COLO668 (cell line): Measurements from ENCODE around the gene HERC3.

ENCODE experiments used
- DNase-seq: peaks from one replicate; lab custom pipeline; 2025; ENCODE audit not compliant: unreplicated experiment; lab: John Stamatoyannopoulos, UW

HERC3 gene

DNA sequence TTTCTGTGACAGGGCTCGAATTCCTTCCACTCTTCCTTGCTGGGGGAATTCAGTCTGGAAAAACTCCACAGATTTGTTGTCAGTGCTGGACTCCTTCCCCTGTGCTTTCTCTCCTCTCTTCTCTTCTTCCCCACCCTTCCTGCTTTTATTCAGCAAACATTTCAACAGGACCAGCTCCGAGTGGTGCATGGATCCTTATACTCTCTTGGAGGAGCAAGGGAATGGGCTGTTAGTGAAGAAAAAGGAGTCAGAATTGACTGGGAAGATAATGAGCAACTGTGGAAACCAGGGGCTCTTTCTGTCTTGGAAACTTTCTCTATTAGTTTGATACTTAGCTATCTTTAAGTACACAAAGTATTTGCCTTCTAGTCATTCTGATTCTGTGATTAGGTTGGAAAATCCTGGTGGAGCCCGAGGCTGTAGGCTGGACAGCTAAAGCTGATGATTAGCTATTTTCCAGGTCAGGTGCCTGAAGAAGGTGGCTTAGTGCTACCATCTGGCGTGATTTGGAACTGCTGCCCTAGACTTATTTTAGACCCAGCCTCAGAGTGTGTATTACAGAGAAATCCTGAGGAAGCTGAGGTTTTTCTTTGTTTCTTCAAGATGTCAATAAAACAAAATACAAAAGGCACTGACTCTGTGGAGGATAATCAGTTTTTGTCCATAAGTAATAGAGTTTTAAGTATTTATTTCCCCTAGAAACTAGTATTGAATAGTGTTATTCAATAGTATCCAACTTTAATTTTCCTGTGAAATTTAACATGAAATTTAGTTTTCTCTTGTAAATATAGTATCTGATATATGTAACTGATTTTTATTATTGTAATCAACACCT is 67.0 kb downstream of the HERC3 start:
- DNase-seq, result peak; percentile 6

DNA sequence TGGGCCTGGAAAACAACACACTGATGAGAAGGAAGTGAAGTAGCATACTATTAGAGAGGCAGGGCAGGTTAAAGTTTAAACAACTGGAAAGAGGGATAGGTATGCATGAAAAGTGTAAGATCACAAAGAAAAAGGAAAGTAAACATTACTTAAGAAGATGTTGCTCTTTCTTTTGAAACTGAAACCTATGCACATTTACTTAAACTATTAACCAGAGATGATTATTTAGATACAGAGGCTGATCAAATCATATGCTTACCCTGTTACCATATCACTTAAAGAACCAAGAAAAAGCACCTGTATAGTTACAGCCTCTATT is 67.6 kb downstream of the HERC3 start:
- no peak for DNase-seq

DNA sequence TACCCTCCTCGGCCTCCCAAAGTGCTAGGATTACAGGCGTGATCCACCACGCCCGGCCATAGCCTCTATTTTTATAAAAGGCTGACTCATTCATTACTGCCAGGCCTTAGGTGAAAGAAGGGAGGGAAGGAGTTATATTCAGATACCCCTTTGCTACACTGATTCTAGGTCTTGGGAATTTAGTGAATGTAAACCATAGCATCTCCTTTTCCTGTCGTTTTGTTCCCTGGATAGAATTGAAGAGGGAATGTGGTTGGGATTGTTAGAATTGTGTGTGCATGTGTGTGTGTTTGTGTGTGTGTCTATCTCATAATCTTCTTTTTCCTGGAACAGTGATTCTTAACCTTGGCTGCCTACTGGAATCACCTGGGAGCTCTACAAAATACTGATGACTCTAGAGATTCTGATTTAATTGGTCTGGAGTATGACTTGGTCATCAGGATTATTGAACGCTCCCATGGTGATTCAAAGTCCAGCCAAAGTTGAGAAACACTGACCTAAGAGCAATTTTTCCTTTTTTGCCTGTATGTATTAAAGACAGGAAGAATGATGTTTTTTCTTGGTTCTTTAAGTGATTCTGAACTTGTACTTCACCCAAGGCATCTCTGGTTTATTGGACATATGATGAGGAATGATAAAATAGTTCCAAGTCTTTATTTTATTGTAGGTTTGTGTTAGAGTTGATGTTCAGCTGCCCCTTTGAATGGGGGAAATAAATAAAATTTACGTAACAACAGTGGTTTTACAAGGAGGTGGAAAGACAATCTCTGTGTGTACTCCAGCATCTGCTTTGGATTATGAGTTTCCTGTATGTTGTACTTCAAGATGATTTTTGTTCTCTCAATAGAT is 68.4 kb downstream of the HERC3 start:
- DNase-seq, result no peak

DNA sequence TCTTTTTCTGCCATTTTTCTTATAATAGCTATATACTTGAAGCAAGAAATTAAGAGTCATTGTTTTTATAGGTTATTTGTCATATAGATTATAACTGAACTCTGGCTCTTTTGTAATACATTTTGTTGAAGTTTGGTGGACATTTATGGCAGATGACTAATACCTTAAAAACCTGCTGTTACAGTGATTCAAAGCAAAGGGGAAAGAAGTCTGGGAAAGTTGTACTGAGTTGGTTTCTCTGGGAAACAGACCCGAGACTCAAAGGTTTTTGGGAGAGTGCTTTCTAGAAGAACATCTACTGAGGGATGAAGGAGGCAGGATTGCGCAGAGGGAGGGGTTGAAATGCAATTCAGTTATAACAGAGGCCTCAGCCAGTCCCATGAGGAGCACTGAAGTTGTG is 69.5 kb downstream of the HERC3 start:
- no peak for DNase-seq

DNA sequence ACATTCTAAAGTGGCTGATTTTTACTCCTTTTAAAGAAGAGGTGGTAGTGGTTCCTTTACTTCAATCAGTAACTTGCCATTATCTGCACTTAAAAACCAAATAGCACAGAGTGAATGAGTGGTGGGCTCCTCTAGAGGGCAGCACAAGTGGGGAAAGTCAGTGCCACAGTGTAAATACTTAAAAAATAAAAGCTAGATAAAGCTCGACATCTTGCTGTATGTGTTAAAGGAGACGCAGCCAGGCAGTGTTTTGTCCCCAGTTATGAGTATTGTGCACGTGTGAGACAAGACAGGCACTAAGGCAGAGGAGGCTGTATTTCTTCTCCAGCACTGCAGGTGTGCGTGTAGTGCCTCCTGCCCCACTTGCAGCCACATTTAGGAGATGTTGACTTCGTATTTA is 80.7 kb downstream of the HERC3 start:
- DNase-seq, result no peak

DNA sequence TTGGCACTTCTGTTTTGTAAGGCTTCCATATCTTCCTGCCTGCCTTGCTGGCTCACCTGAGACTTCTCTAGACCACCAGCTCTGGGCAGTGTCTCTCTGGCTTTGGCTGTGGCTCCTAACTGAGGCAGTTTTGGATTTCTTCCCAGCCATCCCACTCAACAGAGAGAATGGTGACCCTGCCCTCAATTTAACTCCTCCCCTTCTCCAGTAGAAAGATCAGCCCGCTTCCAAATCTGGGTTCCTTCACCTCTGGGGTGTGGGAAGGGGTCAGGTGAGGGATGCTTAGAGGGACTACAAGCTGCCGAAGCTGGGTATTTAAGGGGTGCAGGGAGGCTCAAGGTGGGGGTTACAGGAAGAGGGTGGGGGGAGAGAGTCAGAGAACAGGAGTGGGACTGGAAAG is 81.6 kb downstream of the HERC3 start:
- no peak for DNase-seq

DNA sequence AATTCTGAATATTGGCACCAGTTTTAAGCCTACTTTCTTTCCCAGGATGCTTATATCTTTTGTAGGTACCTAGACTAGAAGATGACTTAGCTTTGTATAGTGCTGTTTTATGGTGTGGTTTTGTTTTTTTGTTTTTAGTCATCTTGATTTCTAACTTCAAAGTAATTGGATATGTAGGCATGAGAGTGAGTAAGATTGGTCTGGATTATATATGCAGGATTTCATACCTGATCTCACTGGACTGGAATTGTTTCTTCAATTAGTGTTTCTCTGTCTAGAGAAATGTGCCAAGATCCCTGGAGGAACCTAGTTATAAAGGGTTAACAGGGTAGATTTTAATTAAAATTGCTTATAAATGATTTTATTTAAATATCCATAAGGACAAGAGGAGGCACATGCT is 82.3 kb downstream of the HERC3 start:
- no peak for DNase-seq

DNA sequence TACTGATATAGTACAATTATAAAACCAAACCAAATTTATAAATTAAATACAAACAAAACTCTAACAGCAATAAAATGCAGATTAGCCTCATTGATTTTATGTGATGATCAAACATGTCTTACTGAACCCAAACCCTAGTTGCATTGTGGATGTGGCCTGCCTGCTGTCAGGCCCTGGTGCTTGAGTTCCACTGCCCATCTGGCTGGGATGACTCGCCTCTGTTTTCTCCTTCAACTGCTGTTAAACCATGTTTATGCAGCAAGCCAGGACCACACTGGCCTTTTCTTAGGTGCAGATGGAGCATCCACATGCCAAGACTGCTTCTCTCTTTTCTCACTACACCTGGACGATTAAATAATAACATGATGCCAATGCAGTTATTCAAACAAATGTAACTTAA is 82.7 kb downstream of the HERC3 start:
- DNase-seq, result no peak

DNA sequence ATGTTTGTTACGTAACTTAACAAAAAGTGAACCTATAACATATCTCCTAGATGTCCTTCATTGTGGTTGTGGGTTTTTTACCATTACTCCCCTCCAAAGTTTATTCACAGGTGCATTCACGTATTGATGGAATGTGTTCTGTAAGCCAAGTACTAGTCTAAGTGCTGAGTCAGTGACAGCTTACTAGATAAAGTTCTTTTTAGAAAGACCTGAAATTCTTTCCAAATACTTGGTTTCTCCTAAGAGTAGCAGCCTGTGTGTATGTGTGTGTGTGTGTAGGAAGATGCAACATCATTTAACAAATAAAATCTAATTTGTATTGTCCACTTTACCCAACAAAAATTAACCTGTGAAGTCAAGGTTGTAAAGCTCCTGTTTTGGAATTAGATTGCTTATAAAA is 83.3 kb downstream of the HERC3 start:
- no peak for DNase-seq

DNA sequence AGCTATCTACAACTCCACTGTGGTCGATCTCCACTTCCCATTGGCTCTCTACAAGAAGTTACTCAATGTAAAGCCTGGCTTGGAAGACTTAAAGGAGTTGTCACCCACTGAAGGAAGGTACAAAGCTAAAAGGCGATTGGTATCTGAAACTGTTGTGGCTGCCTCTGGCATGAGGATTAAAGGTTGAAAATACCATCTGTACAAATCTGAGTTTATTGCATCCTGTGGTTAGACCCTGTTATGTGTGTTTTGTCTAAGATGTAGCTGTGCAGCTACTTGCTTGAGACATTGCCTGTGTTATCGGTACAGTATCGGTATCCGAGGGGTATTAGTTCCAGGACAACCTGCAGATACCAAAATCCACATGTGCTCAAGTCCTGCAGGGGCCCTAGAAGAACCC is 88.9 kb downstream of the HERC3 start:
- DNase-seq, result no peak

DNA sequence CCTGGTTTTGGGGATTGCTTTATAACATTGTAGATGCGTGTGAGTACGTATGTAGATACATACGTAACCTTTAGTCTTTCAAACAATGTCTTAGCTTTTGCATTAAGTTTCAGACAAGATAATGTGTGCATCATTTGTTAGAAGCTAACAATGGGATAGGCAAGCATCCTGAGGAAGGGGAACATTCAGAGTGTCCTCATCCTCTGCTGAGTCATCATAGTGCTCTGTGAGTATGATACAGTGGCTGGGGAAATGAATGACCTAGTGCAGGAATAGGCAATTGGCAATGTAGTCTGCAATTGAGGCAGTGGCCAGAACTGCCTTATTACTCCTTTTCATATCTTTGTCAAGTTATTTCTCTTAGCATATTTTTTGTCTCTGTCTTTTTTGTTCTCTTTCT is 98.1 kb downstream of the HERC3 start:
- DNase-seq, result no peak

DNA sequence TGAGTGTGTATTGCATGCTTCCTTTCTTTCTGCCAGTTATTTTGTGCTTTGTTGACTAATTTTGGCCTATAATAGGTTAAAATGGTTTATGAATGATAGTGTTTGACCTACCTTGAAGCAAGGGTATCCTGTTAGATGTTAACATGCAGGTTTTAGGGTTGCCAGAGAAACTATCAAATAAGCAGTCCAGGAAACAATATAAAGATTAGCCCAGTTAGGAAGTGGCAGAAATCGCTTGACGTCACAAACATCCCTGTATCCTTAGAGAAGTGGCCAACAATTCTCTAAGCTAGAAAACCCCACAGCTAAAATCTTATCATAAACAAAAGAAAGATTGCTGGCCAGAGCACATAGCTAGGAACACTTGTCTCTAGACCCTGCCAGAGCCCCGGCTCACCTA is 101.5 kb downstream of the HERC3 start:
- DNase-seq, result no peak

DNA sequence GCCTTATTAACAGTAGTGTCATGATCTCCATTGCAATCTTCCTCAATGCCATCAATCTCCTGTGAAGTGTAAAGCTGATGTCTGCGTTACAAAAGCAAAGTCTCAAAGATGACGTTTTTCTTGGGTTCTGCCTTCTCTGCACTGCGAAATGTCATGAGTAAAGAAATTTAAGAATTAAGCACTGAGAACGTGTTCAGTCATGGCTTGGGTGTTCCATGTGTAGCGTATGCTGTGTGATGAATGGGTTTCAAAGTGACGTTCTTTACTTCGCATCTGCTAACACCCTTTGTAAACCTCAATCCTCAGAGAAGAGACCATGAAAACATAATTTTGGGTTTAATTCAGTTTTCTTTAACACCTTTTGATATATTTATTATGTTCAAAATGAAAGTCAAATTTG is 104.3 kb downstream of the HERC3 start:
- no peak for DNase-seq

DNA sequence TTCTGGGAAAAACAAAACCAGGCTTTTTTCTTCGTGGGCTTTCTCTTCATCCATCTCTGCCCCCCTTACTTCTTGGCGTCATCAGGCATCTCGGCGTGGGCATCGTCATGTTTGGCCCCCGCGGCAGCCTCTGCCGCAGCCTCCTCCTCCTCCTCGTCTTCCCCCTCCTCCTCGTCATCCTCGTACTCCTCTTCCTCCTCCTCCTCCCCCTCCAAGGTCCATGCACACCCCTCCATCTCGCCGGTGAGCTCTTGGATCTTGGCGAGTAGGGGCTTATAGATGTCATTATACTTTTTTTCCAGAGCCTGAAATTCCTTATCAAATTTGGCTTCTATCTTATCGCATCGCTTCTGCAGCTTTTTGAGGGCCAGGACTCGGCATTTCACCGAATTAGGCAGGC is 104.9 kb downstream of the HERC3 start:
- no peak for DNase-seq

DNA sequence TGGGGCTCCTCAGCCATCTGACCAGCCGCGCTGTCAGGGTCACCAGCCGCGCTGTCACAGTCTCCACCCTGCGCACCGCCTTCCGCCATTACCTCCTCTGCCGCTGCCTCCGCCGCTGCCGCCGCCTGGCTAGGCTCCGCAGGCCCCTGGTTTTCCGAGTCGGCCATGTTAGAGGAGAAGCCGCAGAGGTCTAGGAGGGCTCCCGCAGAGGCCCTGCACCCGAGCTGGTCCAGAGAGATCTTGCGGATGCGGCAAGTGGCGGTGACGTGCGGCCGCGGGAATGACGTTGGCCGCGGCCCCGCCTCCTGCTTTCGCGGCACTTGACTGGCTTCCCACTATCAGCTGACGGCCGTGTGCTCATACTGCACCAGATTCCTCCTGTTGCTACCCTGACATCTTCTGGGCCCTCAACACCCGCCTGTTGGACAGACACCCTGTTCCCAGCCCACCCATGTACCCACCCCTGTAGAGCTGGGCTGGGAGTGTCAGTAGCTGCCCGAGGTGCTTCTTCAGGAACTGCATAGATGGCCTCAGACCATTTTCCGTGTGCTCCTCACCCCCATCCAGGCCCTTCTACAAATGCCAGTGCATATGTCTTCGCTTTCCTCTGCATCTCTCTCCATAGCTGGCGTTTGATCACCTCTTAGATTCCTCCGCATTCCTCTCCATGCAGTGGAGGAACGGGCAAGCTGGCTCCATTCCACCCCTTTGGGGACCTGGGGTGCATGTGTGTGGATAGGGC is 105.5 kb downstream of the HERC3 start, which contains the start of gene NAP1L5:
Gene NAP1L5 (minus strand): TSS at position 242 of the 742 bp plus-strand sequence. CDS start 75 bp downstream, at position 167.
- DNase-seq, result peak; percentile 50

DNA sequence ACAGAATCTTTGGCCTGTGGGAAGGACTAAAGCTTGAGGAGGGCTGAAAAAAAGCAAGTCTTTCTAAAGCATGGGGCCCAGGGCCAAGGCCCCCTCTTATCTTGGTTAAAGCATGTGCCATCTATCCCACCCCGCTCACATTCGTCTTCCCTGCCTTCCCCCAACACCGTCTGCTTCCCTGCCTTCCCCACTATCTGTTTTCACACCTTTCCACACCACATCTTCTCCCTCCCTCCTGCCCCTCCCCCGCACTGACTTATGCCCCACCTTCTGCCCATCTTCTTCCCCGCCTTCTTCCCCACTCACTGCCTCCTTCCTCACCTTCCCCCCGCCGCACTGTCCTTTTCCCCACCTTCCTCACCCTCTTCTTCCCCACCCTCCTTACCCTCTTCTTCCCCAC is 106.2 kb downstream of the HERC3 start:
- DNase-seq, result no peak

DNA sequence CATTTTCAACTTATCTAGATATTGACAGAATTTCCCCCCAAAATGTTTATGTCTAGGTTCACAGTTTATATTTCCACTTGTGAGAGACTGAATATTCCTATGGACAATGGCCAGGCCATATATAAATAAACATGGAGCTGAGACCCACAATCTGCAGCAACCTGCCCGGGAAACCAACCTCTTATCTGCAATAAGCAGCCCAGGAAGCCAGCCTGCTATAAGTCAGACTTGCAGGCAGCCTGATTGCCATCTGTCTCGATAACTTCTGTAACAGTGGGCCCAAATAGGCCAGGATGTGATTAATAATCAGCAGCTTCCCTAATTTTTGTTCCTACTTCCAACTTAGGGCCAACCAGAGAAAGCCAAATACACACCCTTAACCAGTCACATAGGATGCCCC is 110.5 kb downstream of the HERC3 start:
- no peak for DNase-seq

DNA sequence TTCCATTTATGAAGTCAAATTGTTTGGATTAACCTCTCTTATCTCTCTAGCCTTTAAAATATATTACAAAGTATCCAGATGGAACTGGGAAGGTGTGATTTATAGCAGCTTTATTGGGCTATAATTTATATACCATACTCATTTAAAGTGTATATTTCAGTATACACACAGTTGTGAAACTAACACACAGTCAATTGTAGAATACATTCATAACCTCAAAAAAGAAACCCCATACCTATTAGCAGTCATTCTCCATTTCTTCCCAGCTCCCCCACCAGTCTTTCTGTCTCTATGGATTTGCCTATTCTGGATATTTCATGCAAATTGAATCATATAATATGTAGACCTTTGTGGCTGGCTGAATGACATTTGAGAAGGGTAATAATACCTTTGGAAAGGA is 112.9 kb downstream of the HERC3 start:
- DNase-seq, result no peak

DNA sequence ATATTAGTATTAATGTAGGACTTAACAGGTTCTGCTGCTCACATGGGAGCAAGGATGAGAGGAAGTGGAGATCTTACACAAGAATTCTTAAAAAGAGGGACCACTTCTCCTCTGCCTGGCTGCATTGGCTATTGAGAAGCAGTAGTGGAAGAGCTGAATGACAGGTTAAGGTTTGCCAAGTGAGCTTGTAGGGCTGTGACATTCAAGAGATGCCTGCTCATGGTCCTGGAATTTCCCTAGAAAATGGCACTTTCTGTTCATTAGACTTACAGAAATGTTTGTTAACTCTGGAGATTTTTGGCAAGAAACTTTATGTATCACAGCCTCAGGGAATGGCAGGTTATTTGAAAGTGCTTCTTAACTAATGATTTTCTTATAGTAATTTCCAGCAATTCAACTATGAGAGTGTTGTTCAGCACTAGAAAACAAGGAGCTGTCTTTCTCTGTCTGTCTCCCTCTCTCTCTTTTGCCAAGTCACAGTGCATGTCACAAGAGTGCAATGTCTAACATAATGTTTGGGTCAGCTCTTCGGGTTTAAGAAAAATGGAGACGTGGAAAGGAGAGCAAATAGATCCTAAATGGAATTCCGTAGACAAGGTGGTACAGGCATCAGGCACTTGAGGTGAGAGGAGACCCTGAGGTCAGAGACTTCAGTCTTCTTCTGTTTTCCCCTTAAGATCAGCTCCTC is 113.7 kb downstream of the HERC3 start:
- no peak for DNase-seq

DNA sequence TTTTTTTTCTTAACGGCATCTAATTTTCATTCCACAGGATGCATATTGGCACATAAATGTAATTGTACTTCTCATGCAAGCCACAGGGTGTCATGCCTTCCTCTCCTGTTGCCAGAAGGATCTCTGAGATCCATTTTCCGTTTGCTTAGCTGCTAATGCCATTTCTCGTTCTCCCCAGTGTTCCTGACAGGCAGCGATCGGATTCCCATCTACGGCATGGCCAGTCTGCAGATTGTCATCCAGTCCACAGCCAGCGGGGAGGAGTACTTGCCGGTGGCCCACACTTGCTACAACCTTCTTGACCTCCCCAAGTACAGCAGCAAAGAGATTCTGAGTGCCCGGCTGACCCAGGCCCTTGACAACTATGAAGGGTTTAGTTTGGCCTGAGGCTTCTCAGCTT is 114.3 kb downstream of the HERC3 start:
- DNase-seq, result peak; percentile 7

DNA sequence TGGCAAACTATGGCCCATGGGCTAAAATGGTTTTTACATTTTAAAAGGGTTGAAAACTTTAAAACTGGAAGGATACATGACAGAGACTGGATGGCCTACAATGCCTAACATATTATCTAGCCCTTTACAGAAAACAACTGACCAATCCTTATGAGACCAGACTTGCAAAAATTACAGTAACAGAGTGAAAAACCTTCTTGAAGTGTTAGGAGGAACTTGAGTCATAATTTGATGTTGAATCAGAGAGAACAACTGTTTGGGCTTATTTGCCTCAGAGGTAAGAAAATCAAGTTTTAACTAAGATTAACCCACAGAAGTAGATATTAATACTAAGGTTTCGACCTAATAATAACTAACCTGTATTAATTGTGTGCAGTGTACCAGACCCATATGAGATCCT is 117.7 kb downstream of the HERC3 start:
- no peak for DNase-seq
